ENCODE data around the gene RALGAPA2.
"Not testable (repeated sequence)": the region's sequence is repeated elsewhere in the genome, so short reads cannot be mapped to it uniquely, and the experiment has no call there.

RALGAPA2 gene

DNA sequence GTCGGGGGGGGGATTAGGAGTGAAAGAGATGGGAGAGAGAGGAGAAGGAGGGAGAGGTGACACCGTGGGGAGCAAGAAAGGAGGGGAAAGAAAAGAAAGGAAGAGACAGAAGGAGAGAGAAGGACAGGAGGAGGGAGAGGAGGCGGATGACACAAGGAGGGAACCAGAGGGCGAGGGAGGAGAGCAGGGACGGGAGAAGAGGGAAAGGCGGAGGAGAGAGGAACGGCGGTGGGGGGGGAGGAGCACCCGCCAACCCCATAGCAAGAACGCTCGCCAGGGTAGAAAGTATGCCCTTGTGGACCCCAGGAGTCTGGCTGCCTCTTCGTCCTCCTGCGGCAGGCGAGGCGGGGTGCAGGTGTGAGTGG lies 349.0 kb downstream of the RALGAPA2 start:
- no peak for DNase-seq

DNA sequence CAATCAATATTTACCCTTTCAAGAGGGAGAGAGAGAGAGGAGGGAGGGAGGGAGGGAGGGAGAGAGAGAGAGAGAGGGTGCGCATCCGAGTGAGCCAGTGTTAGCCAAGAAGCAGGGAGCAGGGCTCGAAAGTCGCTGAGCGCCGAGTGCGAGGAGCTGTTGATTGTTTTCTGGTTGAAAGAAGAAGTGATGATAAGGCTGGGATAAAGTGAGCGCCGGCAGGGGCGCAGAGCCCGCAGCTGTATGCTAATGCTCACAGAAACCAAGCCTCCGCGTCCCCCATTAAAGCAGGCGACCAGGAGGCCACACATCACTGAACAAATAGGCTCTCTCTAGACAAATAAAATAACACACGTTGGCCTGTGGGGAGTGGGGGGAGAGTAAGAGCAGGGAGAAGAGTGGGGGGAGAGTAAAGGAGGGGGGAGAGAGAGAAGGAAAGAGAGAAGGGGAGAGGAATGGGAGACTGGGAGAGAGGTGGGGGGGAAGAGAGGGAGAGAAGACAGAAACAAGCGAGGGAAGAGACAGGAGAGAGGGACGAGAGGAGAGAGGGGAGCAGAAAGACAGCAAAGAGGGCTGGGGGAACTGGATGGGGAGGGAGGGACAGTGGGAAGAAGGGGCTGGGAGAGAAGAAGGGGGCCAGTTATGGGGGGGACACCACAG lies 349.5 kb downstream of the RALGAPA2 start:
- no peak for DNase-seq

DNA sequence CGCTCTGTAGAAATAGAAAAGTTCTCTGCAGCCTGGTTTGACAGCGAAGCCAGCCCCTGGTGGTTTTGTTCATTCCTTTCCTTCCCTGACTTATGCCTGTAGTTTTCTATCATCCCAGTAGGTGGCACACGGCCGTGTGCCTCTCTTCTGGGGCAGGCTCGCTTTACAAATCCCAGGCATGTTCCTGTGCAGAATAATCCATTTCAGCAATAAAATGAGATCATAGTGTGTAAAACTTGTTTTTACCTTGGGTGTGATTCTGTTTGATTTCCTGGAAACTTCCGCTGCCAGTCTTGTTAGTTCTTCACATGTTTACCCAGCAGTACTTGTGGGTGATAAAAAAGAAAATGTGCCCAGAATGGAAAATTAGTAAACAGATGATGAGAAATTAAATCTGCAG lies 352.0 kb downstream of the RALGAPA2 start:
- no peak for DNase-seq

DNA sequence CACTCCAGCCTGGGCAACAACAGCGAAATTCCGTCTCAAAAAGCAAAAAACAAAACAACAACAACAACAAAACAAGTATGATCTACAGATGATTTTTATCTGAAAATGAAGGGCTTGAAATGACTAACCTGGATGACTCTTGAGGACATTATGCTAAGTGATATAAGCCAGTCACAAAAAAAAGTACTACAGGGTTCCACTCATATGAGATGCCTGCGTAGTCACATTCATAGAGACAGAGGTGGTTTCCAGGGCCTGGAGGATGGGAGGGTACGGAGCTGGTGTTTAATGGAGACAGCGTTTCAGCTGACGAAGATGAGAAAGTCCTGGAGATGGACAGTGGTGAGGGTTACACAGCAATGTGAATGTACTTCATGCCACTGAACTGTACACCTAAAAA lies 352.8 kb downstream of the RALGAPA2 start:
- no peak for DNase-seq

DNA sequence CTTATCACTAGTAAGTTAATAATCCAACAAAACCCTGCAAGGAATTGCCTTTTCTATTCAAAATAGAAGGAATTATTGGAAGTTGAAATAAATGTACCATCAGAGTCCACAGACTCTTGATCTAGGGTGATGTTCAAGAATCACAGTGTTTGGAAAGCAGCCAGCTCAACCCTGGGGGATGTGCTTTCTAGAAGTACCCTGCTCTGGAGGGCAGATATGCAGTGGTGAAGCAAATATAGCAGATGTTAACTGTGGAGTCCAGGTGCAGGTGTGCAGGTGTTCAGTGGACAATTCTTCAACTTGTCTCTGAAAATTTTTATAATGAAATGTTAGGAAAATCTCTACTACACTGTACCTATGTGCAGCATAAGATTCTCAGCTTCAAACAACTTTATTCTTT lies 353.6 kb downstream of the RALGAPA2 start:
- DNase-seq, result no peak

DNA sequence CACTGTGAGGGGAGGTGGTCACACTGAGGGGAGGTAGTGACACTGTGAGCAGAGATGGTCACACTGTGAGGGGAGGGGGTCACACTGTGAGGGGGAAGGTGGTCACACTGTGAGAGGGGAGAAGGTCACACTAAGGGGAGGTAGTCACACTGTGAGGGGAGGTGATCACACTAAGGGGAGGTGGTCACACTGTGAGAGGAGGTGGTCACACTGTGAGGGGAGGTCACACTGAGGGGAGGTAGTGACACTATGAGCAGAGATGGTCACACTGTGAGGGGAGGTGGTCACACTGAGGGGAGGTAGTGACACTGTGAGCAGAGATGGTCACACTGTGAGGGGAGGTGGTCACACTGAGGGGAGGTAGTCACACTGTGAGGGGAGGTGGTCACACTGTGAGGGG lies 356.9 kb downstream of the RALGAPA2 start:
- DNase-seq, result not testable (repeated sequence)

DNA sequence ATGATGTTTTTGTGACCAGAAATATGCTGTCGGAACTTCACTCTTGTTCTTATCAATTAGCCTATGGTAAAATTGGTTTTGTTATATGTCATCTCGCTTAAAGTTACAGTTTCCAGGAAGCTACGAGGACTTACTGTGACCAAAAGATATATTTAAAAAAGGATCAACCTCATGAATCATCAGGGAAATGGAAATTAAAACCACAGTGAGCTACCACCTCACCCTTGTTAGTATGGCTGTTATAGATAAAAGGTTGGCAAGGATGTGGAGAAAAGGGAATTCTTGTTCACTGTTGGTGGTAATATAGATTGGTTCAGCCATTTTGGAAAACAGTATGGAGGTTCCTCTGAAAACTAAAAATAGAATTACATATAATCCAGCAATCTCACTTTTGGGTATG lies 358.9 kb downstream of the RALGAPA2 start:
- no peak for DNase-seq

DNA sequence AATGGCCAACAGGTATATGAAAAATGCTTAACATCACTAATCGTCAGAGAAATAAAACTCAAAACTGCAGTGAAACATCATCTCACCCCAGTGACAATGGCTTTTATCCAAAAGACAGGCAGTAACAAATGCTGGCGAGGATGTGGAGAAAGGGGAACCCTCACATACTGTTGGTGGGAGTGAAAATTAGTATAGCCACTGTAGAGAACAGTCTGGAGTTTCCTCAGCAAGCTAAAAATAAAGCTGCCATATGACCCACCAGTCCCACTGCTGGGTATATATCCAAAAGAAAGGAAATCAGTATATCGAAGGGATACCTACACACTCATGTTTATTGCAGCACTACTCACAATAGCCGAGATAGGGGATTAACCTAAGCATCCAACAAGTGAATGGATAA lies 368.0 kb downstream of the RALGAPA2 start:
- no peak for DNase-seq

DNA sequence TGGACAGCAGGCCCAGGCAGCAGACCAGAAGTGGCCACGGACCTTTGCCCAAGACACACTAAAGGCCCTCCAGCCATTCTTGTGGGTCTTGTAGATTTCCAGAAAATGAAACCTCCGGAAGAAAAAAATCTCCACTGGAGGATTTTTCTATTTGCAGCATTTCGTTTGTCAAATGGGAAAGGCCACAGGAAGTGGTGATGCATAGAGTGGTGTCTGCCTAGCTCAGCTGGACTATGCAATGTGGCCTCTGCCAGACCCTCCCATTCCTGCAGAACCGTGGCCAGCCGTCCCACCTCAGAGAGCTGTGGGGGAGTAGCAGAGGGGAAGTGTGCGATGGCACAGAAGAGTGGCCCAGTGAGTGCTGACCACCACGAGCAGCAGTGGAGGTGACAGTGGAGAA lies 368.5 kb downstream of the RALGAPA2 start:
- no peak for DNase-seq

All from NCI-H2107 (cell line).